IMR-90 (cell line): Measurements from ENCODE around the gene RNF32.

Experiments
- CHD1 ChIP-seq: IDR thresholded peaks from 2 replicates; pipeline ENCODE4 v1.6.1; 2012; ENCODE audit warnings: low read depth, low read length, improper control_type of control experiment
- CTCF ChIP-seq: conservative IDR thresholded peaks from 2 replicates; pipeline ENCODE4 v1.5.1; 2012; ENCODE audit warnings: mild to moderate bottlenecking, low read depth, low read length, improper control_type of control experiment
- MAZ ChIP-seq: IDR thresholded peaks from 2 replicates; pipeline ENCODE4 v1.6.1; 2012; ENCODE audit warnings: low read depth, mild to moderate bottlenecking, low read length, improper control_type of control experiment, moderate library complexity, borderline replicate concordance
- NFE2L2 ChIP-seq: fragments of 150-350 bp; IDR thresholded peaks from 2 replicates; pipeline ENCODE4 v1.6.1; 2016; ENCODE audit warnings: low read depth, mild to moderate bottlenecking, low read length
- POLR2A ChIP-seq: IDR thresholded peaks from 2 replicates; pipeline ENCODE4 v1.6.1; 2012; ENCODE audit warnings: mild to moderate bottlenecking, low read depth, low read length

GRCh38 chr7:156673454-156673853 lies 32.9 kb downstream of the RNF32 start:
- TF ChIP-seq POLR2A (no peak), NFE2L2 (no peak), CTCF (no peak), MAZ (no peak), CHD1 (no peak)
